Measurements from ENCODE around the gene CHRNE. TPM values are rescaled to one million over a fixed set of nuclear protein-coding genes. Genes with fewer than 3 reads are reported as not detected.

The CHRNE gene
- total and polyA plus RNA-seq, 2 of the 13 experiments (the other 11 are each of a cell fraction or from before 2014, with no cell fraction given): 0.53 to 0.59 TPM

DNA sequence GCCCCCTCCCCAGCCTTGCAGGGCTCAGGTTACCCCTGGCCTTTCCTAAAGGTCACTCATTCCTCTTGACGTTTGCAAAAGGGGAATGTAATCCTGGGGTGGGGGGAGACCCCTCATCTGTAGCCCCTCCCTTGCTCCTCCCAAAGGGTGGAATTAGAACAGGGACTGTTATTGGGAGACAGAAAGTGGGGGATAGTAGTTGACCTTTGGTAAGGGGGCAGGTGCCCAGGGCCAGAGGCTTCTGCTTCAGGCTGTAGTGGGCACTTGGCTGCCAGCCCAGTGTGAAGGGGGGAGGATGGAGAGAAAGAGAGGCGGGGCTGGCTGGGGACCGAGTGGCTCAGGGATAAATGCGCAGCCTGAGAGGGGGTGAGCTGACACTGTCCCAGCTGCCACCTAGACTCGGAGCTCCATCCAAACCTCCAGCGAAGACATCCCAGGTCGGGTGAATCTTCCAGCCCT is 47.9 kb upstream of the CHRNE start, which contains the start of gene ENO3 (continued):
- TF ChIP-seq NFAT5 (CRISPR knock-in tag; IDR thresholded peaks at IDR 0.05) (no peak), NBN (conservative IDR thresholded peaks at IDR 0.05) (no peak), ZNF616 (CRISPR knock-in tag; IDR thresholded peaks at IDR 0.05; ENCODE audit: low read depth) (no peak), ZBED4 (CRISPR knock-in tag; IDR thresholded peaks at IDR 0.05; ENCODE audit: borderline replicate concordance) (no peak), FOXA1 (IDR thresholded peaks at IDR 0.05) (no peak), FOXA1 (CRISPR knock-in tag; IDR thresholded peaks at IDR 0.05) (no peak), SATB2 (CRISPR knock-in tag; IDR thresholded peaks at IDR 0.05) (no peak), RFX3 (CRISPR knock-in tag; IDR thresholded peaks at IDR 0.05) (no peak), FOXO1 (CRISPR knock-in tag; IDR thresholded peaks at IDR 0.05) (0 out of 2 replicates have a peak, but pooled peaks have one; percentile 4), NFE2 (CRISPR knock-in tag; IDR thresholded peaks at IDR 0.05) (no peak), BCL6 (CRISPR knock-in tag; IDR thresholded peaks at IDR 0.05) (peak; percentile 44; the same call in 1 of the 2 replicates), MXD1 (CRISPR knock-in tag; IDR thresholded peaks at IDR 0.05) (peak; percentile 1; the same call in 1 of the 2 replicates), TCF7 (IDR thresholded peaks at IDR 0.05; ENCODE audit: low read depth) (no peak), POLR2G (IDR thresholded peaks at IDR 0.05; ENCODE audit: low read depth, low read length) (peak; percentile 57)
- TF ChIP-seq, protein P1, sequence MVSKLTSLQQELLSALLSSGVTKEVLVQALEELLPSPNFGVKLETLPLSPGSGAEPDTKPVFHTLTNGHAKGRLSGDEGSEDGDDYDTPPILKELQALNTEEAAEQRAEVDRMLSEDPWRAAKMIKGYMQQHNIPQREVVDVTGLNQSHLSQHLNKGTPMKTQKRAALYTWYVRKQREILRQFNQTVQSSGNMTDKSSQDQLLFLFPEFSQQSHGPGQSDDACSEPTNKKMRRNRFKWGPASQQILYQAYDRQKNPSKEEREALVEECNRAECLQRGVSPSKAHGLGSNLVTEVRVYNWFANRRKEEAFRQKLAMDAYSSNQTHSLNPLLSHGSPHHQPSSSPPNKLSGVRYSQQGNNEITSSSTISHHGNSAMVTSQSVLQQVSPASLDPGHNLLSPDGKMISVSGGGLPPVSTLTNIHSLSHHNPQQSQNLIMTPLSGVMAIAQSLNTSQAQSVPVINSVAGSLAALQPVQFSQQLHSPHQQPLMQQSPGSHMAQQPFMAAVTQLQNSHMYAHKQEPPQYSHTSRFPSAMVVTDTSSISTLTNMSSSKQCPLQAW (CRISPR knock-in tag; IDR thresholded peaks at IDR 0.05): peak; percentile 25; the same call in 1 of the 2 replicates
